ENCODE data around the gene IGF2R. TPM values are rescaled to one million over a fixed set of nuclear protein-coding genes. Genes with fewer than 3 reads are reported as not detected.

Gene IGF2R
- total RNA-seq, 1 donor from 2014 or later, result 105 TPM

DNA sequence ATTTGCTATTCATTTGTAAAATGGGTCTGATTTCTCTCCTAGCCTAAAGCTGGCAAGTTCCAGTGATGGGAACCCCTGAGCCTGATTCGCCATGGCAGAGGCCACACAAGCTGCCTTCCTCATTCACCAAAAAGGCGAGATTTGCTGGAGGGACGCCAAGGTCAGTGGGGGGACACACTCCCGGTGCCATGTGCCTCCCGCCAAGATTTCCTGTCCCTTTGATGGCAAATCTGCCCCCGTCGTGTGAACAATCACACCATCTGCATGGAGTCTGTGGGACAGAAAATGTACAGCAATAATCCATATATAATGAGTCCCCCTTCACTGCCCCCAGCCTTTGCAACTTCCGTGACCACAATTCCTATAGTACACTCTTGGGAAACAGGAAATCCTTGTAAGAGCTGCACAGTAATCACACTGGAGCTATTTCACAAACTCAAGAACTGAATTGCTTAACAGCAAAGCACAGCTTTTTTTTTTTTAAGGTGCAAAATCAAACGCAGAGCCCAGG is 15.7 kb upstream of the IGF2R start:
- no peak overlapping the region for H3K27ac Mint-ChIP-seq (ENCODE audit: unreplicated experiment)
- H3K9me3 Mint-ChIP-seq (ENCODE audit: unreplicated experiment), result peaks cover 9% of the 10 kb centered on the region
- peaks cover 15% of the 10 kb centered on the region for H3K4me1 Mint-ChIP-seq (ENCODE audit: low read depth, unreplicated experiment)
- H3K4me3 Mint-ChIP-seq (ENCODE audit: unreplicated experiment), result no peak overlapping the region
- H3K27me3 Mint-ChIP-seq (ENCODE audit: unreplicated experiment), result no peaks in the 10 kb centered on the region
- no peaks in the 10 kb centered on the region for H3K36me3 Mint-ChIP-seq (ENCODE audit: unreplicated experiment)
- TF ChIP-seq, protein P1, sequence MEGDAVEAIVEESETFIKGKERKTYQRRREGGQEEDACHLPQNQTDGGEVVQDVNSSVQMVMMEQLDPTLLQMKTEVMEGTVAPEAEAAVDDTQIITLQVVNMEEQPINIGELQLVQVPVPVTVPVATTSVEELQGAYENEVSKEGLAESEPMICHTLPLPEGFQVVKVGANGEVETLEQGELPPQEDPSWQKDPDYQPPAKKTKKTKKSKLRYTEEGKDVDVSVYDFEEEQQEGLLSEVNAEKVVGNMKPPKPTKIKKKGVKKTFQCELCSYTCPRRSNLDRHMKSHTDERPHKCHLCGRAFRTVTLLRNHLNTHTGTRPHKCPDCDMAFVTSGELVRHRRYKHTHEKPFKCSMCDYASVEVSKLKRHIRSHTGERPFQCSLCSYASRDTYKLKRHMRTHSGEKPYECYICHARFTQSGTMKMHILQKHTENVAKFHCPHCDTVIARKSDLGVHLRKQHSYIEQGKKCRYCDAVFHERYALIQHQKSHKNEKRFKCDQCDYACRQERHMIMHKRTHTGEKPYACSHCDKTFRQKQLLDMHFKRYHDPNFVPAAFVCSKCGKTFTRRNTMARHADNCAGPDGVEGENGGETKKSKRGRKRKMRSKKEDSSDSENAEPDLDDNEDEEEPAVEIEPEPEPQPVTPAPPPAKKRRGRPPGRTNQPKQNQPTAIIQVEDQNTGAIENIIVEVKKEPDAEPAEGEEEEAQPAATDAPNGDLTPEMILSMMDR (IDR thresholded peaks at IDR 0.05; ENCODE audit: partially characterized antibody, unreplicated experiment), result no peak
- no peak for DNase-seq

DNA sequence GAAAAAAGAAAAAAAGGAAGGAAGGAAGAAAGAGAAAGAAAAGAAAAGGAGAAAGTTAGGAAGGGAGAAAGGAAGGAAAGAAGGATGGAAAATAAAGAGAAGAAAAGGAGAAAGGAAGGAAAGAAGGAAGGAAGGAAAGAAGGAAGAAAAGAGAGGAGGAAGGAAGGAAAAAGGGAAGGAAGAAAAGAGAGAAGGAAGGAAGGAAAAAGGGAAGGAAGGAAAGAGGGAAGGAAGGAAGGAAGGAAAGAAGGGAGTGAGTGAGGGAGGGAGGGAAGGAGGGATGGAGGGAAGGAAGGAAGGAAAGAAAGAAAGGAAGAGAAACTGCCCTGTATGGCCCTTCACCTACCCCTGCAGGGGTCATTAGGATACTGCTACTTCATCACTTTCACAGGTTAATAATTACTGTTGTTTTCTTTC is 12.9 kb upstream of the IGF2R start:
- Mint-ChIP-seq H3K27ac (ENCODE audit: unreplicated experiment) (no peak overlapping the region), H3K36me3 (ENCODE audit: unreplicated experiment) (no peaks in the 10 kb centered on the region), H3K4me1 (ENCODE audit: low read depth, unreplicated experiment) (peaks cover 15% of the 10 kb centered on the region), H3K9me3 (ENCODE audit: unreplicated experiment) (peaks cover 9% of the 10 kb centered on the region), H3K27me3 (ENCODE audit: unreplicated experiment) (no peaks in the 10 kb centered on the region), H3K4me3 (ENCODE audit: unreplicated experiment) (no peak overlapping the region)
- no peak for DNase-seq
- TF ChIP-seq, protein P1 (IDR thresholded peaks at IDR 0.05; ENCODE audit: partially characterized antibody, unreplicated experiment), result no peak

DNA sequence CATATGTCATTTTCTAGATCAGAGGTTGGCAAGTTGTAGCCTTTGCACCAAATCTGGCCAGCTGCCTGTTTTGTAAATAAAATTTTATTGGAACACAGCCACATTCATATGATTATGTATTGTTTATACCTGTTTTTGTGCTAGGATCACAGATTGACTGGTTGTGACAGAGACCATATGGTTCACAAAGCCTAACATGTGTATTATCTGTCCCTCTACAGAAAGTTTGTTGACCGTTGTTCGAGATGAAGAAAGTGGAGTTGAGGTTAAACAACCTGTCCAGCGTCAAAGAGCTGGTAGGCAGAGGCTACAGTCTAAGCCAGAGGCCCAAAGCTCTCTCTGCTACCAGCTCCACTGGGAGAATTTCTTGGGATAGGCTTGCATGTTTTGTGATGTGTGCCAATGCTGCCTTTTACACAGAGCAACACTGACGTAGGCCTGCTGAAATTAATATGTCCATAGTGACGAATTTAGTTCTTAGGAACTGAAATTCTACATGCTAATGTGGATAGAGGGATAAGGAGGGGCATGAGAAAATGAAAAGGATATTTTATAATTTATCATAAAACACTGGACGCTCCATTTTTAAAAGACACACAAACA is 11.7 kb upstream of the IGF2R start:
- H3K27me3 Mint-ChIP-seq (ENCODE audit: unreplicated experiment), result no peaks in the 10 kb centered on the region
- peaks cover 15% of the 10 kb centered on the region for H3K4me1 Mint-ChIP-seq (ENCODE audit: low read depth, unreplicated experiment)
- TF ChIP-seq, protein P1 (IDR thresholded peaks at IDR 0.05; ENCODE audit: partially characterized antibody, unreplicated experiment), result no peak
- no peak for DNase-seq
- peaks cover 9% of the 10 kb centered on the region for H3K9me3 Mint-ChIP-seq (ENCODE audit: unreplicated experiment)
- H3K4me3 Mint-ChIP-seq (ENCODE audit: unreplicated experiment), result no peak overlapping the region
- H3K27ac Mint-ChIP-seq (ENCODE audit: unreplicated experiment), result peak overlapping the region; percentile 6
- H3K36me3 Mint-ChIP-seq (ENCODE audit: unreplicated experiment), result no peaks in the 10 kb centered on the region

DNA sequence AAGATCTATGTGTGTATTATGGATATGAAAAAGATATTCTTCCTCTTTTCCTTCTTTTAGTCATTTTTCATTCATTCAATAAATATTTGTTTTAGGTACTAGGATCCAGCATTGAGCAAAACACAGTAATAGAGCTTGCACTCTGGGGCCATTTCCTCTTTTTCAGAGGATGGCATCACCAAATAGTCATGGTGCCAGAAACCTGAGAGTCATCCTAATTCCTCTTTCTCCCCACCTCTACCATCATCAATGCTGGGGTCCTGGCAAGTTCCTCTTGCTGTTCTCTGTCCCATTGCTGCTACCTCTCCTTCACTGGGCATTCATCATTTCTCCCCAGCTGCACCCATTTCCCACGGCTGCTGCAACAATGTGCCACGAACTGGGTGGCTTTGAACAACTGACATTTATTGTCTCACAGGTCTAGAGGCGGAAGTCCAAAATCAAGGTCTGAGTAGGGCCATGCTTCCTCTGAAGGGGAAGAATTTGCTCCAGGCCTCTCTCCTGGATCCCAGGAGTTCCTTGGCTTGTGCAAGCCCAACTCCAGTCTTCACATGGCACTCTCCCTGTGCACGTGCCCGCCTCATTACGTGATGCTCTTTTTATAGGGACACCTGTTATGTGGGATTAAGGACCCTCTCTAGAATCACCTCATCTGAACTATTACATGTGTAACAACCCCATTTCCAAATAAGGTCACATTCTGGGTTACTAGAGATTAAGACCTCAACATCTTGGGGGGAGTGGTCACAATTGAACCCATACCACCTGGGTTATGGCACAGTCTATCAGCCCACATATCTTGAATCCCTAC is 9.5 kb upstream of the IGF2R start:
- TF ChIP-seq, protein P1 (IDR thresholded peaks at IDR 0.05; ENCODE audit: partially characterized antibody, unreplicated experiment), result no peak
- no peak for DNase-seq
- no peak overlapping the region for H3K27ac Mint-ChIP-seq (ENCODE audit: unreplicated experiment)
- no peaks in the 10 kb centered on the region for H3K36me3 Mint-ChIP-seq (ENCODE audit: unreplicated experiment)
- H3K4me3 Mint-ChIP-seq (ENCODE audit: unreplicated experiment), result no peak overlapping the region
- peaks cover 5% of the 10 kb centered on the region for H3K4me1 Mint-ChIP-seq (ENCODE audit: low read depth, unreplicated experiment)
- peaks cover 8% of the 10 kb centered on the region for H3K9me3 Mint-ChIP-seq (ENCODE audit: unreplicated experiment)
- H3K27me3 Mint-ChIP-seq (ENCODE audit: unreplicated experiment), result no peaks in the 10 kb centered on the region

DNA sequence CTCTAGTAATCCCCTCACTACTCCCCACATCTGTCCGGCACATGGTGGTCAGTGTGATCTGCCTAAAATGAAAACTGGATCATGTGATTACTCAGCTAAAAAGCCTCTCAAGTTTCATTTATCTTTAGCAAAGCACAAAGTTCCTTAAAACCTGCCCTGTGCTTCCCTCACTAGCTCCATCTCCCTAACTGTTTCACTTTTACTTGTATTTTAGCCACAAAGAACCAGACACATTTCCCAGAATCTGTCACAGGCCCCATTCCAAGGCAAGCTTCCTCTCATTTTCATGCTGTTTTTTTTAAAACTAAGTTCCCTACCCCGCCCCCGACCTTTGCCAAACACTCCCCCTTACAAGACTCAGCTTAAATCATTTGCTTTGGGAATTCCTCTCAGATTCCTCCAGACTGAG is 8.9 kb upstream of the IGF2R start:
- no peak overlapping the region for H3K27ac Mint-ChIP-seq (ENCODE audit: unreplicated experiment)
- H3K27me3 Mint-ChIP-seq (ENCODE audit: unreplicated experiment), result no peaks in the 10 kb centered on the region
- no peak overlapping the region for H3K4me3 Mint-ChIP-seq (ENCODE audit: unreplicated experiment)
- peaks cover 8% of the 10 kb centered on the region for H3K9me3 Mint-ChIP-seq (ENCODE audit: unreplicated experiment)
- peaks cover 5% of the 10 kb centered on the region for H3K4me1 Mint-ChIP-seq (ENCODE audit: low read depth, unreplicated experiment)
- no peaks in the 10 kb centered on the region for H3K36me3 Mint-ChIP-seq (ENCODE audit: unreplicated experiment)
- no peak for DNase-seq
- TF ChIP-seq, protein P1 (IDR thresholded peaks at IDR 0.05; ENCODE audit: partially characterized antibody, unreplicated experiment), result no peak
